ENCODE measurements around the gene SH3BP2. TPM values are rescaled to one million over a fixed set of nuclear protein-coding genes. Genes with fewer than 3 reads are reported as not detected.

The SH3BP2 gene
- total and polyA plus RNA-seq, 8 donors, result 34.9 to 113 (median 52.4) TPM

- intact Hi-C loops (cut with DNase I), result no loop called here
- DNase-seq, result peak in 1 of 4 donors; percentile 61
- Histone ChIP-seq H3K9me3 (no peaks in the 10 kb centered on the region), H3K27ac (no peak overlapping the region), H3K27me3 (no peaks in the 10 kb centered on the region), H3K36me3 (peaks cover 0 to 89% of the 10 kb centered on the region in 2 donors), H3K4me1 (peaks cover 0 to 16% of the 10 kb centered on the region in 2 donors), H3K4me3 (no peak overlapping the region)
- TF ChIP-seq CTCF (IDR thresholded peaks at IDR 0.05), result no peak
- ATAC-seq, result peak; percentile 14
Measured at GRCh38 chr4:2823671-2824328, 30.9 kb downstream of the SH3BP2 start.

- Histone ChIP-seq H3K4me3 (no peak overlapping the region), H3K9me3 (no peaks in the 10 kb centered on the region), H3K36me3 (peaks cover 0 to 89% of the 10 kb centered on the region in 2 donors), H3K27ac (no peak overlapping the region), H3K4me1 (peaks cover 0 to 10% of the 10 kb centered on the region in 2 donors), H3K27me3 (no peaks in the 10 kb centered on the region)
- peak in 1 of 4 donors; percentile 67 for DNase-seq
- intact Hi-C loops (cut with DNase I), result no loop called here
- ATAC-seq, result no peak
- no peak for TF ChIP-seq CTCF (IDR thresholded peaks at IDR 0.05)
Measured at GRCh38 chr4:2824329-2824835, 31.5 kb downstream of the SH3BP2 start.

GRCh38 chr4:2824836-2825381, 32.0 kb downstream of the SH3BP2 start:
- H3K9me3 ChIP-seq, result no peaks in the 10 kb centered on the region
- H3K27me3 ChIP-seq, result no peaks in the 10 kb centered on the region
- peaks cover 0 to 93% of the 10 kb centered on the region in 2 donors for H3K36me3 ChIP-seq
- H3K4me1 ChIP-seq, result peaks cover 0 to 7% of the 10 kb centered on the region in 2 donors
- no peak for ATAC-seq
- H3K4me3 ChIP-seq, result no peak overlapping the region
- DNase-seq, result no peak
- no peak overlapping the region for H3K27ac ChIP-seq
- intact Hi-C loops (cut with DNase I), result no loop called here
- TF ChIP-seq CTCF (IDR thresholded peaks at IDR 0.05), result no peak

GRCh38 chr4:2825740-2826139, 32.9 kb downstream of the SH3BP2 start:
- no peak overlapping the region for H3K4me3 ChIP-seq
- TF ChIP-seq CTCF (IDR thresholded peaks at IDR 0.05), result no peak

GRCh38 chr4:2827071-2827873, 34.4 kb downstream of the SH3BP2 start:
- DNase-seq, result peak in 2 of 4 donors; percentile 28 to 62
- intact Hi-C loops (cut with DNase I), result no loop called here
- H3K9me3 ChIP-seq, result no peaks in the 10 kb centered on the region
- H3K4me1 ChIP-seq, result no peaks in the 10 kb centered on the region
- ATAC-seq, result no peak
- H3K36me3 ChIP-seq, result peaks cover 0 to 95% of the 10 kb centered on the region in 2 donors
- no peak overlapping the region for H3K27ac ChIP-seq
- H3K4me3 ChIP-seq, result no peak overlapping the region
- TF ChIP-seq CTCF (IDR thresholded peaks at IDR 0.05), result no peak
- no peaks in the 10 kb centered on the region for H3K27me3 ChIP-seq

More at GRCh38 chr4:2825740-2826139, 32.9 kb downstream of the SH3BP2 start:
- DNase-seq (peak in 1 of 4 donors; percentile 75), ATAC-seq (no peak)
- Histone ChIP-seq H3K9me3 (no peaks in the 10 kb centered on the region), H3K36me3 (peaks cover 0 to 95% of the 10 kb centered on the region in 2 donors), H3K27ac (no peak overlapping the region), H3K4me1 (no peaks in the 10 kb centered on the region), H3K27me3 (no peaks in the 10 kb centered on the region)
- intact Hi-C loops (cut with DNase I), result no loop called here
